ENCODE data around the gene GCLC.

The GCLC gene

GRCh38 chr6:53447865-53448264, 97.0 kb downstream of the GCLC start:
- no peak for DNase-seq (ENCODE audit: low read depth)
